Epidermal melanocyte (primary cell): ENCODE measurements around the gene SOWAHC.
"Not testable (repeated sequence)": the region's sequence is repeated elsewhere in the genome, so short reads cannot be mapped to it uniquely, and the experiment has no call there.

Source experiments
- DNase-seq: peaks from one replicate; pipeline ENCODE4 v3.0.0; 2011; ENCODE audit warnings: low spot score; ENCODE audit not compliant: insufficient read length

SOWAHC gene

GRCh38 chr2:109613922-109614714 is at the start of gene SOWAHC, which contains the start of gene SEPTIN10:
TSS of gene SOWAHC (plus strand) at chr2:109614364. CDS start at chr2:109614490, 126 bp downstream.
TSS of gene SEPTIN10 (minus strand) at chr2:109613966. CDS start at chr2:109613827, 139 bp downstream.
- DNase-seq: peak; percentile 88

GRCh38 chr2:109575373-109575772 is 38.8 kb upstream of the SOWAHC start:
- no peak for DNase-seq

GRCh38 chr2:109577630-109578029 is 36.5 kb upstream of the SOWAHC start:
- not testable (repeated sequence) for DNase-seq

- no peak for DNase-seq
These were observed 31.0 kb upstream of the SOWAHC start for GRCh38 chr2:109582928-109583895.

- DNase-seq: no peak
These were observed 27.5 kb upstream of the SOWAHC start for GRCh38 chr2:109586687-109587086.

- DNase-seq: no peak
These were observed 23.0 kb upstream of the SOWAHC start for GRCh38 chr2:109591206-109591605.

GRCh38 chr2:109592905-109593304 is 21.3 kb upstream of the SOWAHC start:
- no peak for DNase-seq

- DNase-seq: no peak
These were observed 19.8 kb upstream of the SOWAHC start for GRCh38 chr2:109594246-109594885.

GRCh38 chr2:109595644-109596043 is 18.5 kb upstream of the SOWAHC start:
- no peak for DNase-seq

- DNase-seq: no peak
These were observed 16.9 kb upstream of the SOWAHC start for GRCh38 chr2:109597283-109597682.

GRCh38 chr2:109601783-109602182 is 12.4 kb upstream of the SOWAHC start:
- DNase-seq: no peak

- no peak for DNase-seq
These were observed 11.5 kb upstream of the SOWAHC start for GRCh38 chr2:109602617-109603188.

- no peak for DNase-seq
These were observed 9.6 kb upstream of the SOWAHC start for GRCh38 chr2:109604597-109604996.

- no peak for DNase-seq
These were observed 6.4 kb upstream of the SOWAHC start for GRCh38 chr2:109607766-109608165.

- DNase-seq: no peak
These were observed 4.7 kb upstream of the SOWAHC start for GRCh38 chr2:109609352-109610024.

GRCh38 chr2:109611467-109612095 is 2.6 kb upstream of the SOWAHC start:
- DNase-seq: no peak

GRCh38 chr2:109613081-109613921 is 863 bp upstream of the SOWAHC start:
- no peak for DNase-seq

GRCh38 chr2:109614715-109615636 is 812 bp downstream of the SOWAHC start:
- DNase-seq: no peak
